GM19455 (cell line): ENCODE data around the gene RFTN1.

ENCODE experiments used
- ATAC-seq: cut with Tn5 transposase; IDR thresholded peaks from one replicate; pipeline ENCODE4 v1.9.1; 2021; ENCODE audit not compliant: unreplicated experiment

RFTN1 gene

DNA sequence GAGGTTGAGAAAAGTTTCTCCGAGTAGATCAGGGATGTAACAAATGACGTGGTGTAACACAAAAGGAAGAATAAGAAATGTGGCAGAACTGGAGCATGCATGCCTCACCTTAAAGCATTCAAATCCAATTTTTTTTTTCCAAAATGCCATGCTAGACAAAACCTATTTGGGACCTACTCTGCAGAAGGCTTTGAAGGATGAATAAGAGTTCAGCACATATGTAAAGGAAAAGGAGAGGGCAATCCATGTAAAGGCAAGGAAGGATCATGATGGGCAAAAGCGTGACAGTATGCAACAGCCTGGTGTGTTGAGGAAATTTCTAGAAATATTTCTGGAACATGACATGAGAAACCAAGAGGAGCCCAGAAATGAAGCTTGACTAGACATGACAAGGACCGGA lies 132.1 kb downstream of the RFTN1 start:
- no peak for ATAC-seq

DNA sequence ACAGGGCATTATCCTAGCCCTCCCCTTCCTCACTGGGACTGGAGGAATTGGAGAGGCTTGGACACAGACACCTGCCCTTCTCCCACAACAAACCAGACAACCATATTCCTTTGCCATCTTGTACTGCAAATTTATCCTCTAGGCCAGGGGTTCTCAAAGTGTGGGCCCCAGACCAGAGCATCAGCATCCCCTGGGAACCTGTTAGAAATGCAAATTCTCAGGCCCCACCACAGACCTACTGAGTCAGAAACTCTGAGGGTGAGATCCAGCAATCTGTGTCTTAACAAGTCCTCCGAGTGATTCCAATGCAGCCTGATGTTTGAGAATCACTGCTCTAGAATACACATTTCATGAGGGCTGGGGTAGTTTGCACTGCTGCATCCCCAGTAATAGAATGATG lies 133.1 kb downstream of the RFTN1 start:
- no peak for ATAC-seq

DNA sequence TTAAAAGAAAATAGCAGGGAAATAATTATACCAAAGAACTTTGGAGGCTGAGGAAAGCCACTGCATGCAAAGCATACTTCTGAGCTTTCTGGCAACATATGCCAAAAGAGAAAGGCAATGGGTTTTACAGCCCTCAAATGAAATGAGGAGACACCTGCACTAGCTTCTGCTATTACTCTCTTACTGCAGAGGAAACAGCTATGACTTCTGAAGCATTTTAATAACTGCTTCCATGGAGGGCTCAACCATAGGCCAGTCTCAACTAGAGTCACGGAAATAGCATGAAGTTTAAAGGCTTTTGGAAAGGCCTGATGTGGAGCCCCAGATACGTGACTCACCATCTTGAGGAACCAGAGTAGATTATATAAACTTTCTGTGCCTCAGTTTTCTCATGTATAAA lies 133.7 kb downstream of the RFTN1 start:
- peak; percentile 28 for ATAC-seq

DNA sequence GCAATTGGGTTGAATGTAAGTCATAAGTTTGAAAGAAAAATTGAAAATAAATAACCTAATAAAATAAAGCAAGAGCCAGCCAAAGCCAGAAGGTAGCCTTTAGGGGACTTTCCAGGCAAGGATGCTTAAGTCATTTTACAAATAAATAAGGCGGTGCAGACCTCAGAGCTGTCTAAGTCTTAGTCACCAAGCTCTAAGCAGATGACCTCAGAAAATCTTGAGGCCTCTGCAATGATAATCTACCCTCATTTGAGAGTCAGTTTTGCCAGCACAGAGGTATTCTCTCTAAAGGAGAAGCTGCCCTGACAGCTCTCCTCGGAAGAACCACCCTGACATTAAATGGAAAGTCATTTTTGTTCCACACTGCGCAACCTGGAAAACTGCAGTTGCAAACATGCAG lies 134.6 kb downstream of the RFTN1 start:
- ATAC-seq: peak; percentile 46

DNA sequence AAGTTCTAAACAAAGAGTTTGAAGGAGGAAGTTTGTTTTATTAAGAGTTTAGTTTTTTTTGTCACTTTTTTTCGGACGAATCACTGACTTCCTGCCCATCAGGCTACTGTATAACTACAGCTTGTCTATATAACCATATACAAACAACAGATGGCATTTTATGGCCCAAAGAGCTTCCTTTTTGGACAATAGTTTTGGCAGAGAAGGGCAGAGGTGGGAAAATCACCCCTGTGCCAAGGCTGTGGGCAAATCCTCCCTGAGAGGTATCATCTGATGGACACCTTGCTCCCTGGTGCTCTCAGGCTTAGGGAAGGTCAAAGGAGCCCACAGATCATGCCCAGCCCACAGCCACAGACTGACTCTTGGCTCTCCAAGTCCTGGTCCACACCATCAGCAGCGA lies 135.1 kb downstream of the RFTN1 start:
- ATAC-seq: peak; percentile 15

DNA sequence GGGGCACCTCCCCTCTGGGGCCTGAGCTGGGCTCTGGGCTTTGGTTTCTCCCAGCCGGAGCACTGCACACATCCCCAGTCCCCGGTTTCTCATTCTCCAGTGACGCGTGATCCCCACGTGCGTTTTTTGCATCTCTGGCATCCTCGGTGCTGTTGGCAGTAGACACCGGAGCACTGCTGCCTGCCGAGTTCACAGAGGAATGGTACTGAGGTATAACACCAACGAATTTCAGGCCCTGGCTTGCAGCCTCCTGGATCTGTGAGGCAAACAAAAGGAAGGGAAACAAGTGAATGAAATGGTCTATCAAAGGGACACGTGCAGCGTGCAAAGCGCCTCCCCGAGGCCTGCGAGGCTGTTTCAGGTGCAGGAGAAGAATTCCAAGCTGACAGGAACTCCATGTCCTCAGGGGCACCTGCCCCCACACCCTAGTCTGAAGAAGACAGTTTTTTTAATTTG lies 135.6 kb downstream of the RFTN1 start:
- ATAC-seq: no peak

DNA sequence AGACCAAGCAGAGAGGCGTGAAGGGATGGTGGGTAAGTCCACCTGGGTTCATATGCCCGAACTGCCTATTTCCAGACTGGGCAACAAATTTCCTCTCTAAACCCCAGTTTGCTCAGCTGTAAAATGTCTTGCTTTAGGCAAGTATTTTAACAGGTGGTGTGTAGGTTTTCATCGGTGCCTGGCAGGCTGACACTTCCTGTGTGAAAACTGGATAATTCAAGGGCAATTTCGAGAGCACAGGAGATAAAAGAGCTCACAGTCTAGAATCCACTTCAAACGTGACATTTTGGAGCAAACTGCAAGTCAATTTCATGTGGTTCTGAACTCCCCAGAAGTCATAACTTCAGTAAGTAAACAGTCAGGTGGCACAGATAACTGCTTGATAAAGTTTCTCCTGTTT lies 136.3 kb downstream of the RFTN1 start:
- no peak for ATAC-seq

DNA sequence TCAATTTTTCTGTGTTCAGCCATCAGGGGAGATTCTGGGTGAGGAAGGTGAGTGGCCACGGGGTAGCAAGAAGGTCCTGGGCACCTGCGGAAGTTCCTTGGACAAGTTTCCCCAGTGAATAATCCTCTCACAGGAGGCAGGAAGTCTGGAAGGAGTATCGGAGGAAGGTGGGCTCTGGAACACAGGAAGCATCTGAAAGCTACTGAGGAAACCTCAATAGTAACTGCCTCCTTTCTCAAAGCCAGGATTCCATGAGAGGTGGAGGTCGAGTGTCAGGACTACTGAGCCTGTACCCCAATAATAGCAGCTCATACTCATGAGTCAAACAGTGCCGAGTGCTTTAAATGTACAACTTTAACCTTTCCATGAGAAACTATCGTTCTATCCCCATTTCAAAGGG lies 137.6 kb downstream of the RFTN1 start:
- ATAC-seq: no peak

DNA sequence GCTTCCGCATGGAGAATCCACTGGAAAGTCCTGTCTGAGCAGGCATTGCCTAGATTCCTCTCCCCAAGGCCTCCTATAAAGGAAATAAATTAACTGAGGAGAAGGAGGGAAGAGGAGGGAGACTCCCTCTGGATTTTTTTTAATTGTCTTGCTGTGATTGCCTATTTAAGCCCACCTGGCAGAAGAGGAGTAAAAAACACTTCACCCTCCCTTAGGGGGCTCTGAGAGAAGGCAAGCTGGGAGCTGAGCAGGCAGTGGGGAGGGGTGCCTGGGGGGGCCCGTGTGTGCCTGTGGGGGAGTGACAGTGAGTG lies 138.6 kb downstream of the RFTN1 start:
- ATAC-seq: no peak

DNA sequence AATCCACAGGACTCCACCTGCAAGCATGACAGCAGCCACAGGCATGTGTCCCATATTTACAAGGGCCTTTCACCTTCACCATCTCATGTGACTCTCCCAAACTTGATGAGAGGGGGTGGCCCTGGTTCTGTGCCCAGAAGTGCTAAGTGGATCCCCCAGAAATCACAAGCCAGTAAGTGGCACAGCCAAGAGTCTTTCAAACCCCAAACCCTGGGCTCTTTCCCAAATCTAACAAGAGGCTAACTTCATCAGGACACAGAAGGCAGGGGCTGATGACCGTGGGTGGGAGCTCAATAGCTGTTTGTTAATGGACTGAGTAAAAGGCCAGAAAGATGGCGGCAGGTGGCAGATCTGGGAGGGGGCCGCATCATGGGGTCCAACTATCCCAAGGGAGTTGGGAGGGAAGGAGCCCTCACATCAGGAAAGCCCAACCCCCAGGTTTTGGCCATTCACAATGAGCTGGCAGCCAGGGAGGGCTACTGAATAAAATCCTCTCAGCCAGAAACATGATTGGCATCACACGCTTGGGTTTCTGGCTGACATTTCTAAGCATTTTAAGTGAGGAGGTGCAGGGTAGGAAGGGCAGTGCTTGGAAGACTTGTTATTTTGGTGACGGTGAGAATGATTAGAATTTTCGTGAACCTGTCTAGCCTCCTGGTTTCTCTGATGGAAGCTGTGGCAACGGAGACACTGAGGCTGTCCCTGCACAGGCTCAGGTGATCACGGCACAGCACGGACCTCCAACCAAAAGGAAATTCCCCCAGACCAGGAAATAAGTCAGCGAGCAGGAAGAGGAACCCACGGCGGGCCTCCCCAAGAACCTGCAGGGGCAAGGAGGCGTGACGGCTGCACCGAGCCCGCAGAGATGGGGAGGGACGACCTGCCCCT lies 139.2 kb downstream of the RFTN1 start:
- peak; percentile 20 for ATAC-seq

DNA sequence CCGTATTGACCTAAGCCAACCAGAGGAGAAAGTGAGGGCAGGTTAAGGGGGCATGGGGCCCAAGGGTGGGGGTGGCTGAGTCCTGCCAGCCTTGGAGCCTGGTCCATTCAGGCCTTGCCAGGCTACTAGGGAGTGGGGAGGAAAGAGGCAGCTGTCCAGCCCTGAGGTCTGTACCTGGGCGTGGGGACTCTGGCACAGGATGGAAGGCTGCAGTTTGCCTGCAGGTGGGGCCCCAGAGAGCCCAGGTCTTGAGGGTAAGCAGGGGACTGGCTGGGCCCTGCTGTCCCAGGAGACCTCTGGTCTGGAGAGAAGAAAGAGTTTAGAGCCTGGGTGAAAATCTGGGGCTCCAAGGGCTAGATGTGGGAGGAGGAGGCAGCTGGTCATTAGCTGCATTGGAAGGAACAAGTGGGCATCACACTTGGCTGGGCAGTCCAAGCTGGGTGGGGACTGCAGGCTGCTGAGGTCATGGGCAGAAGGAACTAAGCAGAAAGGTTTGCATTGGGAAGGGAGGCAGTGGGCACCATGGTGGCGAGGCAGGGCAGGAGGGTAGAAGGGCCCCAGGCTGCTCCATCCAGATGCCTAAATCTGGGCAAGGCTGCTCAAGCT lies 140.1 kb downstream of the RFTN1 start:
- no peak for ATAC-seq

DNA sequence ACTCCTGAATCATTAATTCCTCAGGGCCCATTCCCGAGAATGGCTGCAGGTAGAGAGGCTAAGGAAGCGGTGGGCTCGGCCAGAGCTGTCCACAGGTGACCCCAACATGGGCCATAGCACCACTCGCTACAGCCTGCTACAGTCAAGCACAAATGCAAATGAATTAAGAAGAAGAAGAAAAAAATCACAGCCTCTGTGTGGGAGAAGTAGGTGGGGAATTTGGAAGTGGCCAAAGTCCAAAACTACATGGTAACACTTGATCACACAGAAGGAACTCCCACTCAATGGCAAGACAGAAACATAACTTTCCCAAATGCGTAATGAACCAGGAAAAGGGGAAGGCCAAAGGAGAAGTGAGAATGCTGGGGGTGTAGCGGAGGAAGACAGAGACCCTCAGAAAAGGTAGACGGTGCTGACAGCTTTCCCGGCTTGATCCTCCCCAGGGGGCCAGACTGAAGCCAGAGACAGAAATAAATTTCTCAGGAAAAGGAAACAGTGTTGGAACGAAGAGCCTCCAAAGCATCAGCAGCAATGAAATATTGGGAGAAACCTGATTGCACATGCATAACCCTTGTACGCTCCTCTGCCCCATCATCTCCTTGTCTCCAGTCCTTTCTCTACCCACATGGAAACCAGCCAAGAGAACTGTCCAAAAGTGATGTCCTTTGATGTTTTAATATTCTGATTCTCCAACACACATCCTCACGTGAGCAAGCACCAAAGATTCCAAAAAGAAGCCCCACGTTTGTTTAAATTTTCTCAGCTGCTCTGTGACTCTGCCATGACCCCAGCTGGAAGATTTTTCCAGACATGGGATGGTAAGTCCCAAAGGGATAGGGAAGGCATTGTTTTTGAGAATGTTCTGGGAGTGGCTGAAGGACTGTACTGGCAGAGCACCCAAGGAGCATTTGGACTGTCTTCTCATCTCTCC lies 140.9 kb downstream of the RFTN1 start:
- no peak for ATAC-seq

DNA sequence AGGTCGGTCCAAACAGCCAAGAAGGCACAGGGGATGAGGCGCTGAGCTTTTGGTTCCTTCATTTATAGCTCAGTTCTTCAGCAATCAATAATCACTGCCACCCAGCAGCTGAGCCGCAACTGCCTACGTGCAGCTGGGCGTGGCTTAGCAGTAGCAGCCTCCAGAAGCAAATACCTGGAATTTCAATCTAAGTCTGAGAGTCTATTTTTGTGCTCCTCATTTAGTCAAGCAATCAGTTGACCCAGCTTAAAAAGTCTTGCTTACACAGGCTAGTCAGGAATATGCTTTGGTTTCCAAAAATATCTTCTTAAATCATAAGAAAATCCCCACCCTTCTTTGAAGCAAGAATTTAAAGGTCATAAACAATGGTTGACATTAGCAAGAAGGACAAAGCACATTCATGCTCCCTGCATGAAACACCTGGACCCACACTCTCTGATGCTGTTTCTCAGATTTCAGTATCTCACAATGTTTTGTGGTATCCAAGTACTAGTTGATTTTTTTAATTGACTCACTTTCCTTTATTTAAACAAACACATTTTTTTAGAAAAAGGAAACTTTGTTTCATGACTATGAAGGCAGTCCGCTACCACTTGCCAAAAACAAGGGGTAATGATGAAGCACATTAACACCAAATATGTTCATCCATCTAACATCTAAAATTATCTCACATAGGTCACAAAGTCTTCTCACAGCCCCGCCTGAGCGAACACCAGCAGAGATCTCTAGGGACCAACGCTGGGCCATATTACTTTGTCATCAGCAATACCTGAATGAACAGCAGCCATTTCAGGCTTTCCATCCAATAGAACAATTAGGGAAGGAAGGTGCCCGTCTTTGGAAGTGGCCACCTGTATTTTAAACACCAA lies 142.4 kb downstream of the RFTN1 start:
- ATAC-seq: no peak

DNA sequence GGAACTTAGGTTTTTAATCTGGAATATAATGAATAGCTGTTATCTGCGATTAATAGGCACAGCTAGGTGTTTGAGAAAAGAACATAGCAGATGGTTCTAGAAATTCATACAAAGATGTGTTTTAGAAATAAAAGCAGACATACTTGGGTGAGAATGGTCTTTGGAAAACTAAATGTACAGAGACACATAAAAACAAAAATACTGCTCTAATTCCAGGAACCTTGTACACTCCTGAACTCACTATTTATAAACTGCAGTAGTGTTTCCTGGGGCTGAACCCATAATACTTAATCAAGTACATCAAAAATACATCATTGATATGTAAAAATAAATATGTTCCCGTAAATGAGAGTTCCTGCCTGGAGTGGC lies 143.0 kb downstream of the RFTN1 start:
- no peak for ATAC-seq

DNA sequence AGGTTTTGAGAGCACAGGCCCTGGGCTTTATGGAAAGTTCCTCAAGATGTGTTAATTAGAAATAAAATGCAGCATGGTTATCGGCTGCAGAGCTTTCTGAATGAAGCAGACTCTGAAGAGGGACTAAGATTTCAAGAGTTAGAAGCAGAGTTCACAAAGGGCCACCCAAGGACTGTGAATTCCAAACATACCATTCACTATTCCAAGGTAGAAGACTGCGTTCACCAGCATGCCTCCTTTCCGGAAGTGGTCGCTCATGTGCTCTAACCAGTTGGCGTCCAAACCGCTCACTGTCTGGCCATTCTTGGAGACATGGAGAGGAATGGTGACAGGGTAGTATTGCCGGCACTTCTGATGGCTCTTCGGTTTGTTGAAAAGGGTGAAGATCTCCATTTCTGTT lies 143.6 kb downstream of the RFTN1 start:
- ATAC-seq: no peak

DNA sequence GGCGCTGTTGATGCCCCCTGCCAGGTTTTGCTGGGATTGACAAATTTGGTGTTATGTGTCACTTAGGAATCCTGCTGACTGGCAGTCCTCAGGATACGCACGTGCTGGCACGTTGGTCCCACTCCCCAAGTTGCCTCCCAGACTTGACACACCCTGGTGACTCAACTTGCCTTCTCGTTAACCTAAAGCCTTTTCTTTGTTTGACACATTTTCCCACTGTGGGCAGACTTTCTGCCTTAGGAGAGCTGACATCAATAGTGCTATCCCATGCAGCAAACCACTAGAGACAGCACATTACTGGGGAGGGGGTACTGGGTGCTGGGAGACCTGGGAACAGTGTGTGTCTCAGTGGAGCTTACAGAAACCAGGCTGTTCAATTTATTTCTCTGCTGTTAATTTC lies 144.2 kb downstream of the RFTN1 start:
- no peak for ATAC-seq

DNA sequence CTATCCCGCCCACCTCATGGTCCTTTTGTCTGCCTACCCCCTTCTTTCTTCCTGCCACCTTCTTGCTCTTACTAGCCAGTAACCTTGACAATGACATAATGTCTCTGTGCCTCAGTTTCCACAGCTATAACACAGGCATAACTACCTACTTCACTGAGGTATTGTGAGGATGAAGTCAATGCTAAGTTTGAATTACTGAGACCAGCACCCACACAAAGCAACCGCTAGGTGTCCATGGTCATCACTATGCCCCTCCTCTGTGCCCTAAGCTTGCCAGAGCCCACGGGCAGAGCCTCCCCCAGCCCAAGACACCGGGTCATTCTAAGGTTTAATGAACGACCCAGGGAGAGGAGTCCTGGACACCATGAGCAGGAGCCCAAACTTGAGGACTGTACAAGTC lies 146.9 kb downstream of the RFTN1 start:
- no peak for ATAC-seq

DNA sequence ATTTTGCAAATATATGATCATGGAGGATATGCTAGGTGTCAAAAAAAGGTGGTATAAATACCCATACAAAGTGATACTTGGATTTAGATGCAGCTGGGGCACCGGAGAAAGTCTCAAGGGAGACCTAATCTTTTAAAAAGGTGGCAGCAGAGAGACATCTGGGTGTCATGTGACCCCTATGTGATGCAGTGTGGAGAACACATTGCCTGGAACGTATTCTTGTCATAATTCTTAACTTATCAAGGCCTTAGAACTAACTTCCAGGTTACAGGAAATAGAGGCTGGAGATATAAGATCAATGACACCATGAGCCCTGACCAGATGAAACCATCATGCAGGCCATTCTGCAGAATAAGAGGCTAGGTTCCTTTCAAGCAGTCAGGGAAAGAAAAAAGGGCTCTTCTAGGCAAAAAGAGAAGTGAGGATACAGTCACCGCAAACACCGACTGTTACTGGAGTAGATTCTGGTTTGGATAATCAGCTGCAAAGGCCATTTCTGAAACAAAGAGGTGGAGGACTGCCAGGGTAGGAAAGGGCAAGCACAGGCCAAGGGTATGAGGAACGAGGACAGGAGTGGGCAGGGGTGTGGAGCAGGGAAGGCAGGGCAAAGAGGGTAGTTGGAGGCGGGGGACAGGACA lies 147.9 kb downstream of the RFTN1 start:
- ATAC-seq: no peak

DNA sequence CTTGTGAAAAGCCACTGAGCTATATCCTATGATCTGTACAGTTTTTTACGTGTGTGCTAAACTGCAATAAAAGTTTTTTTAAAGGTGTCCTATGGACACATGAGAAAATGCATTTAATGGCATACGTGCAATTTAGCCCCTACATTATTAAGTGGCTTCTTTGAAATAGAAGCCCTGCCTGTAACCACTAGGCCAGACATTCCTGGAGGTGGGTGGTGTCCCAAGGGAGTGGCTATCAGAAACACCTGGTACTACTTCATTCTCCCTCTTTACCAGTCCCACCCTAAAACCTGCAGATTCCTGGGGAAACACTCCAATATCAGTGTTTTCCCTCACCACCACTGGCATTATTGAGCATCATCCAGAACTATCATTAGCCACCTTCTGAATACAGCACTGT lies 148.5 kb downstream of the RFTN1 start:
- ATAC-seq: no peak

DNA sequence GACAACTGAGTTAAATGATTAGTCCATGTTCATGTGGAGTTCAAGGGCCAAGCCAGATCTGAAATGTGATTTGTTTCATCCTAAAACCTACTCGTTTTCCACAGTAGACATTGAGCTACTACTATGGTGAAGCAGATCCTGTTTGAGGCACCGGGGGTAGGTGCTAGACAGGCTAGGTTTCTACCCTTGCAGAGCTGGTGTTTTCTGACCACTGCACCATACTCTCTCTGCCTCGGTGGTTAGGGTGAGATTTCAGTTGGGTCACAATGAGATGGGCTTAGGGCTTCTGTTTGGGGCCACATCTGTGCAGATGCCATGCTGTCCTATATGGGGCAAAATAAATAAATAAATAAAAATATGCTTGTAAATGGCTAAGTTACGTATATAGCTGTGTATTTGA lies 149.2 kb downstream of the RFTN1 start:
- no peak for ATAC-seq
